HTERT RPE-1 (cell line): ENCODE results near the gene INTS11.

Experiments used
- in situ Hi-C: fragments of 300-500 bp; cut with MboI; formaldehyde crosslinking; loops from 4 replicates; pipeline ENCODE4 v1.14.3; 2020; ENCODE audit warnings: low sequenced_read_pairs

Gene INTS11

DNA sequence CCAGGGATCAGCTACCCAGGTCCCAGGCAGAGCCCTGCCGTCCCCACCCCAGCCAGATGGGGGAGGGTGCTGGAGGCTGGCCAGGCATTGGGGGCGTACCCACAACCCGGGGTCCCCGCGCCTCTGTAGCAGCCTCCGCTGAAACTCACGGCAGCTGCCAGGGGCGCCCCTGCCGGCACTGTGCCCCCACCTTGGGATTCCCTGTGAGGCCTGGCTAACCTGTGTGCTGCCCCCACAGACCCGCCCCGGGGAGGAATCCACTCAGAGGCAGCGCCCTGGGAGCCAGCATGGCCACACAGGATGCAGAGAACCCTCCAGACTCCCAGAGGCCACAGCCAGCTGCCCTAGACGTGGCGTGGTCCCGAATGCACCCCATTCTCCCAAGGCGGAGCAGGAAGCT is 20.9 kb upstream of the INTS11 start:
- in situ Hi-C loops: no loop called here

DNA sequence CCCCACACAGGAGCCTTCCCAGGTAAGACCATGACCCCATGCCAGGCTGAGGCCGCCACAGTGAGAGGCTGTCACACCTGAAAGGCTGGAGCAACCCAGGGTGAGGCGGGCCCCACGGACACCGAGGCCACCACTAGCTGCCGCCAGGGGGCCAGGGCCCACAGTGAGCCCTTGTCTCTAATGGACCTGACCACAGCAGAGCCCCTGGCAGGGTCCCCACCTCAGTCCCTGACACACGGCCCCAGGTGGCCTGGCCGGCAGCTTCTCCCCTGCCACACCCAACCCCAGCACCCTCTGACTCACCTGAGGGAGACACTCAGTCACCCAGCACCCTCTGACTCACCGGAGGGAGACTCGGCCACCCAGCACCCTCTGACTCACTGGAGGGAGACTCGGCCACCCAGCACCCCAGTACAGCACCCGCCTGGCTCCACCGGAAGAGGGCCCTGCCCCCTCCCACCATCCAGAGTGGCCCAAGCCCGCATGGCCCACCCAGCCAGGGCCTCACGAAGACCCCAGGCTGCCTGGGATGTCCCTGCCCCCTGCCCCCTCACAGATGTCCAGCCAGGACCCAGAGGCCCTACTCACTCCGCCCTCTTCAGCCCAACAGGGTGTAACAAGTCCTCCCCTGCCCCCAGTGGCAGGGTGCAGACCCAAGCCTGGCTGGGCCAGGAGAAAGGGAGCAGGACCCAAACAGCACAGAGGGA is 20.3 kb upstream of the INTS11 start:
- in situ Hi-C loops: no loop called here

DNA sequence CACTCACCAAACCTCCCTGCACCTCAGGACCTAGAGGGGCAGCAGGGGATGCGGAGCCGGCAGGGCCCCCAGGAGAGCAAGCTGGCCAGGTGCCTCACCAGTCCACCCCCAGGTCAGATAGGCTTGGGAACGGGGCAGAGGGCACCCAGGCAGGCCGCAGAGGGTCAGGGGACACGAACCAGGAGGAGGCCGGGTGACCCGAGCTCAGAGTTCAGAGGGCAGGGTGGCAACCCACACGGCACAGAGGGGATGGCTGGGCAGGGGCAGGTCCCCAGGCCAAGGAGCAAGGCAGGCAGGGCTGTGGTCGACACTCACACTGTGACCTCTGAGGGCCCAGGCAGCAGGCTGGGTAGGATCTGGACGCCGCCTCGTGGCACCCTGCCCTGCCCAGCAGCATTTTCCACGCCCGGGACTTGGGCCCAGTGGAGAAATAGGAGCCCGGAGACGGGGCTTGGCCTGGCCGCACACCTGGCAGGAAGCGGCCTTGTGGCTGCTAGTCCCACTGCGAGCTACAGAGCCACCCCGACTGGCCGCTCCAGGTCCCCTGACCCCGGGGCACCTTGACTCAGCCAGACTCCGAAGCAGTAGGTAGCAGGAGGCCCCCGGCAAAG is 19.5 kb upstream of the INTS11 start:
- in situ Hi-C loops: no loop called here

DNA sequence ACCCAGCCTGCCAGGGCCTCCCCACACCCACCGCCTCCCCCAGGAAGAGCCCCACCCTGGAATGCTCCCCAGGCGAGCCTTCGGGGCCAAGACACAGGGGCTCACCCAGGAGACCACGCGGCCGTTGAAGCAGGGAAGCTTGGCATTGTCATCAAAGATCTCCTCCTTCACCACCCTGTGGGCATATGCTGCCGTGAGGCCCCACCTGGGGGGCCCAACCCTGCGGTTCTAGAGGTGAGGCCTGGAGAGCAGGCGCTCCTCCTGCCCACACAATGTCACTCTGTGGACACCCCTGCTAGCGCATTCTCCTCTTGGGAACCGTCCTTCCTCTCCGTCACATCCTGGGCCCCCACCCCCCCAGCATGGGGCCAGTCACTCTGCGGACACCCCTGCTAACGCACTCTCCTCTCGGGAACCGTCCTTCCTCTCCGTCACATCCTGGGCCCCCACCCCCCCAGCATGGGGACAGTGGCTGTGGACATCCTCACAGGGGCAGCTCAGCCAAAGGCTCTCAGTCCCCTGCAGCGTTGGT is 18.2 kb upstream of the INTS11 start:
- in situ Hi-C loops: no loop called here

DNA sequence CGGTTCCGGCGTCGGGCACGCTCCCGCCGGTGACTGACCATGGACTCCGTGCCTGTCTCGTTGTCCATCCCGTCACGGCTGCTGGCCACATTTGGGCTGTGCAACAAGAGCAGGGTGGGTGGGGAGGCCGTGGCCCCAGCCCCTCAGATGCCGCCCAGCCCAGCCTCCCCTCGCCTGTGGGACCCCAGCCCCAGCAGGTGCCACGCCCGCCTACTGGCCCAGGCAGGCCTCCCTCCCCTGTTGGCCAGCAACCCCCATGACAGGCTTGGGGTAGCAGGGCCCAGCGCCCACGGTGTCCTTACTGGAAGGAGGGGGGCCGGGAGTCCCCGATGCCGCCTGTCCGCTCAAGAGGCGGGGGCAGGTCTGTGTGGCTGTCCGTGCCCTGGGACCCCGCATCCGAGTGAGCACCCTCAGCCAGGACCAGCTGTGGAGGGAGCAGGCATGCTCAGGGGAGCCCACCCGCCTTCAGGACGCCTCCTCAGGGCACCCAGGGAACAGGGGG is 17.7 kb upstream of the INTS11 start:
- in situ Hi-C loops: no loop called here

DNA sequence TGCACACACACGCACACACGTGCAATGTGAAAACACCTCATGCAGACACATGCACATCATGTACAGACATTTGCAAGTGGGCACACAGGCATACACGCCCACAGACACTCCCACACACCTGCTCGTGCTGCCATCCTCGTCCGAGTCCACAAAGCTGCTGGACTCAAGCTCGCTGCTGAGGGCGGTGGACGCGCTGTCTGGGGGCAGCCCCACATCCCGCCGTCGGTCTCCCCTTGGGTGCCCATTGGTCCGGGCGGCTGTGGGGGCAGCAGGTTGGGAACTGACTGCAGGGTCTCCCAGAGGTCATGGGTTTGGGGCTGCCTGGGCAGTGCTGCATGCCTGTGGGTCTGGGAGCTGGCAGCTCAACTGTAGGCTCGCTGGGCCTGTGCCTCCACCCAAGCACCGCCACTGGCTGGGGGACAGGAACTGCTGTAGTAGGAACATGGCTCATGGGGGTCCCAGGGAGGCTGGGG is 17.1 kb upstream of the INTS11 start:
- in situ Hi-C loops: no loop called here

DNA sequence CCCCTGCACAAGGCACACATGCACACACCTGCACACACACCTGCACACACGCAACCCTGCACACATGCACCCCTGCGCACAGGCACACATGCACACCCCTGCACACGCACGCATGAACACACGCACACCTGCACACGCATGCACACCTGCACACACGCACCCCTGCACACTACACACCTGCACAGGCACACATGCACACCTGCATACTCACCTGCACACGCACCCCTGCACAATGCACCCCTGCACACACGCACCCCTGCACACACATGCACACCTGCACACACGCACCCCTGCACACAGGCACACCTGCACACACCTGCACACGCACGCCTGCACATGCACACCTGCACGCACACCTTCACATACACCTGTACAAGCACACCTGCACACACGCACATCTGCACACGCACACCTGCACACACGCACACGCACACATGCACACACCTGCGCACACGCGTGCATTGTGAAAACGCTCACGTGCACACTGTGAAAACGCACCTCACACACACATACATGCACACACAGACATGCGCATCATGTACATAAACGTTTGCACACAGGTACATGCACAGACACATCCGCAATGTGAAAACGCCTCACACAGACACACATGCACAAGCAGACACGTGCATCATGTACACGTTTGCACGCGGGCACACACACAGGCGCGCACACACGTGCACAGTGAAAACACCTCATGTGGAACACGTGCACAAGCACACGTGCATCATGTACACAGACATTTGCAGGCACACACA is 16.5 kb upstream of the INTS11 start:
- in situ Hi-C loops: no loop called here

DNA sequence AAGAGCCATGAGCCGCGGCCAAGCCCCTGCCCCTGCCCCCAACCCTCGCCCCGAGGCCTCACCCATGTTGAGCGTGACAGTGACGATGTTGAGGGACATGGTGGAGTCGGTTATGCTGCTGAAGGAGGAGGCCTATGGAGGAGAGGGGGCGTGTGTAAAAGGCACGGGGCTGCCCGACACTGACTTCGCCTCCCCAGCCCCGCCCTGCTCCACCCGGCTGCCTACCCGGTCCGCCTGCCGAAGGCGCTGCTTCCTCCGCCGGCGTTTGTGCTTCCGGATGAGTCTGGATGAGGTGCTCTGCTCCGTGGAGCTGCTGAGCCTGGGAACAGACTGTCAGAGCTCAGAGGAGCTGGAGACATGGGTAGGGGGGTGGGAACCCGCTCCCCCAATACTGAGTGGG is 15.7 kb upstream of the INTS11 start:
- in situ Hi-C loops: no loop called here

DNA sequence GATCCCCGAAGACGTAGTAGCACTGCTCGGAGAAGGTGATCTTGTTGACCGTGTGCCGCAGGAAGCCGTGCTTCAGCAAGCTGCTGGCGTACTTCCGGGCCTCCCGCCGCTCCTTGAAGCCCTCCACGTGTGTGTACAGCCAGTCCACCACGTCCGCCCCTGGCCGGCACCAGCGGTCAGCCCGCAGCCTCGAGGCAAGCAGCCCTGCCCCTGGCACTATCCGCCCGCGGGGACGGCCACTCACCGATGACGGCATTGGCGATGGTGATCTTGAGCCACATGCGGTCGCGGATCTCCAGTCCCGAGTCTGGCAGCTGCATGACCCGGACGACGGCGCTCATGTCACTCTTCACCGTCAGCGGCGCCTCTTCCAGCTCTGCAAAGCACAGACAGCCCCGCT is 13.8 kb upstream of the INTS11 start:
- in situ Hi-C loops: no loop called here

DNA sequence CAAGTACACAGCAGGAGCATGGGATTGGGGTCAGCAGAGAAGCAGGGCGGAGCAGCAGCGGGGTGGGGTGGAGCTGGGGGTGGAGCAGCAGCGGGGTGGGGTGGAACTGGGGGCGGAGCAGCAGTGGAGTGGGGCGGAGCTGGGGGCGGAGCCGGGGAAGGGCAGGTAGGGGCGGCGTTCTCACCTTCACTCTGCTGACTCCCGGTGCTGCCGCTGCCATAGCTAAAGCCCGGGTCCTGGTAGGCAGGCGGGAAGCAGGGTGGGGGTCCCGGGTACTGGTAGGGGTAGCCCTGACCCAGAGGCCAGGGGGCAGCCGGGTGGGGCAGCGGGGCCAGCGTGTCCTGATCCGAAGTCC is 13.3 kb upstream of the INTS11 start:
- in situ Hi-C loops: no loop called here

DNA sequence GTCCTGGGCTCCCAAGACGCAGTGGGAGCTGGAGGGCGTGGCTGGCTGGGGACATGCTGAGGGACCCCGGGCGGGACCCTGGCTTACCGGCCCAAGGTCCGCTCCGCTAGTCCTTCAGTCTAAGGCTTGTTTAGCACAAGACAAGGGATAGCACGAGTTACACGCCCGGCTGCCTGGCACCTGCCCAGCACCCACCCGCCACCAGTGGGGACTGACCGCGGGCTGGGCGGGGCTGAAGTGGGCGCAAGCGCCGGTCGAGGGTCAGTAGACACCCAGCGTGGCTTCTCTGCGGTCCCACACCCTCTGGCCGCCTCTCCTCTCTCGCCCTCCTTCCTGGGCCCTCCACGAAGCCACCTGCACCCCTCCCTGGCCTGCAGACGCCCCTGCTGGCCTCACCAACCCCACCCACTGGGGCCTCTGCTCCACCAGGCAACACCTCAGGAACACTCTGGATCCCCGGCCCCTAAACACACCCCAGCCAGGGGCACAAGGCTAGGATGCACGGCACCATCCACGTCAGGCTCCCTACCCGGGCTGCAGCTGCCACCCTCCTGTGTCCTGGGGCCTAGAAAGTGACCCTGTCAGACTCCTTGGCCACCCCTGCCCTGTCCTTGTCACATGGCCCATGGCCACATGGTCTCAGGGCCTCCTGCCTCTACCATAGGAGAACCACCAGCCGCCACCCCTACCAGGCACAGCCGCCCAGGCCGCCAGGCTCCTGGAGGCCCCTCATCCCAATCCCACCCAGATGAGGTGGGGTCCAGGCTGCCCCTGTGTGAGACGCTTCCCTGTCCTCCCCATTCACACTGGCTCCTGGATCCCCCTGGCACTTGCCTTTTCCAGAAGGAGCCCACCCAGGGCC is 12.7 kb upstream of the INTS11 start:
- in situ Hi-C loops: no loop called here

DNA sequence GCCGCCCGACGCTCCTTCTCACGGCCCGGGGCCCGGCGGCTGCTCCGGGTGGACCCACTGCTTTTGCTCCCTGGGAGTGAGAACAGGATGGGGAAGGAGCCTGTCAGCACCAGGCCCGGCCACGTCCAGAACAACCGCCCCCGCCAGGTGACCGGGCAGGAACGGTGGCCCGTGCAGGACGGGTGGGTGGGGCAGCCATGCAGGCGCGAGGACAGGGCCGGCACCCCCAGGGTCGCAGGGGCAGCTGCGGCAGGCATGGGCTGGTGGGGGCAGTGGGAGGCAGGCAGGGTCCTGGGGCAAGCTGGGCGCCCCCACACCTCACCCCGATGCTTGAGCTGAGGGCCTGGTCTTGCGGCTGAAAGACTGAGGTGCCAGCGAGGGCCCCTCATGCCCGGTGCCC is 12.0 kb upstream of the INTS11 start:
- in situ Hi-C loops: no loop called here

DNA sequence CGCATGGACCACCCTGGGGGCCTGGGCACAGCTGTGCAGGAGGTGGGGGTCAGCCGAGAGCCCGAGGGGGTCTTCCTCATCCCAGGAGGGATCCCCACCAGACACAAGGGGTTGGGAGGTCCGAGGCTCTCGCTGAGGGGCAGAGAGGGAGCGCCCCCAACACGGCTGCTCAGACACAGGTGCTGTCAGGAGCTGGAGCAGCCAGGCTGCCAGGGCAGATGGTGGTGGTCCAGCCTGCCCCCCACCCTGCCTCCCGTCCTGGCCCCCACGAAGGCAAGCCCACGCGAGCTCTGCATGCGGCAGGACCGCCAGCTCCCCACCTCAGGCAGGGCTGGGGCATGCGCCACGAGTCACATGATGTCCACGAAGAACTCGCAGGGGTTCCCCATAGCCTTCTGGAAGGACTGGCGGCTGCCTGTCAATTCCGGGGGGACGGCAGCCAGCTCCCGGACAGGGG is 11.4 kb upstream of the INTS11 start:
- in situ Hi-C loops: no loop called here

DNA sequence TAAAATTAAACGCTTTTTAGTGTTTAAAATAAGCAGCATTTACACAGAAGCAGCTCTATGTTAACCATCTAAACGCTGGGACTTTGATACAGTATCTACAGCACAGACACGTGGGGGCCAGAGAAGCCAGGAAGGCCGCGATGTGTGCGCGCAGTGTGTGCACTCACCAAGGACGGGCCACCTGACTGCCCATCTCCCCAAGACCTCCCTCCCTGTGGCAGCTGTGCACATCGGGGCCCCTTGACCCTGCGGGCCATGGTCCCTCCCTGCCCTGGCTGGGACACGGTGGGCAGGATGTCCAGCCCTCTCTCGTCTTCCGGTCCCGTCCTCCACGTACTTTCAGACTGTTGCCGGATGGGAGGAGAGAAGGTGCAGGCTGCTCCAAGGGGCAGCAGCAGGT is 10.8 kb upstream of the INTS11 start:
- in situ Hi-C loops: no loop called here

DNA sequence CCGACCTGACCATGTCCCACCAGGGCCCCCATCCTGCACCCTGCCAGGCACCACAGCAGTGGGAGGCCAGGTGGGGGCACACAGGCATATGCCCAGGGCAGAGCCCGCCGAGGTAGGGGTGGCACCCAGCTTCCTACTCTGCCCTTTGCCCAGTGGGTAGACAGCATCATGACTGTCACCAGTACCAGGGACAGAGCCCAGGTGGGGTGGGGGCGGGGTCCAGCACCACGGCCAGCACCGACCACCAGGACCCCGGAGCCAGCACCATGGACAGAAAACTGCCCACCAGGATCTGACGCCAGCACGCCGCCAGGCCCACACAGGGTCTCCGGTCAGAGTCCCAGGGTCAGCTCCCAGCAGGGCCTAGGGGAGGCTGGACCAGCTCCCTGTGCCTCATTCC is 10.4 kb upstream of the INTS11 start:
- in situ Hi-C loops: no loop called here

DNA sequence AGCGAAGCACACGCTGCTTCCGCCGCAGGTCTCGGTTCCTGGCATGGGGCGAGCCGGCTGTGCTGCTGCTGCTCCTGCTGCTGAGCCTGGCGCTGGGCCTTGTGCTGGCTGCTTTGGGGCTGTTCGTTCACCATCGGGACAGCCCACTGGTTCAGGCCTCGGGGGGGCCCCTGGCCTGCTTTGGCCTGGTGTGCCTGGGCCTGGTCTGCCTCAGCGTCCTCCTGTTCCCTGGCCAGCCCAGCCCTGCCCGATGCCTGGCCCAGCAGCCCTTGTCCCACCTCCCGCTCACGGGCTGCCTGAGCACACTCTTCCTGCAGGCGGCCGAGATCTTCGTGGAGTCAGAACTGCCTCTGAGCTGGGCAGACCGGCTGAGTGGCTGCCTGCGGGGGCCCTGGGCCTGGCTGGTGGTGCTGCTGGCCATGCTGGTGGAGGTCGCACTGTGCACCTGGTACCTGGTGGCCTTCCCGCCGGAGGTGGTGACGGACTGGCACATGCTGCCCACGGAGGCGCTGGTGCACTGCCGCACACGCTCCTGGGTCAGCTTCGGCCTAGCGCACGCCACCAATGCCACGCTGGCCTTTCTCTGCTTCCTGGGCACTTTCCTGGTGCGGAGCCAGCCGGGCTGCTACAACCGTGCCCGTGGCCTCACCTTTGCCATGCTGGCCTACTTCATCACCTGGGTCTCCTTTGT is 9.2 kb upstream of the INTS11 start:
- in situ Hi-C loops: no loop called here

DNA sequence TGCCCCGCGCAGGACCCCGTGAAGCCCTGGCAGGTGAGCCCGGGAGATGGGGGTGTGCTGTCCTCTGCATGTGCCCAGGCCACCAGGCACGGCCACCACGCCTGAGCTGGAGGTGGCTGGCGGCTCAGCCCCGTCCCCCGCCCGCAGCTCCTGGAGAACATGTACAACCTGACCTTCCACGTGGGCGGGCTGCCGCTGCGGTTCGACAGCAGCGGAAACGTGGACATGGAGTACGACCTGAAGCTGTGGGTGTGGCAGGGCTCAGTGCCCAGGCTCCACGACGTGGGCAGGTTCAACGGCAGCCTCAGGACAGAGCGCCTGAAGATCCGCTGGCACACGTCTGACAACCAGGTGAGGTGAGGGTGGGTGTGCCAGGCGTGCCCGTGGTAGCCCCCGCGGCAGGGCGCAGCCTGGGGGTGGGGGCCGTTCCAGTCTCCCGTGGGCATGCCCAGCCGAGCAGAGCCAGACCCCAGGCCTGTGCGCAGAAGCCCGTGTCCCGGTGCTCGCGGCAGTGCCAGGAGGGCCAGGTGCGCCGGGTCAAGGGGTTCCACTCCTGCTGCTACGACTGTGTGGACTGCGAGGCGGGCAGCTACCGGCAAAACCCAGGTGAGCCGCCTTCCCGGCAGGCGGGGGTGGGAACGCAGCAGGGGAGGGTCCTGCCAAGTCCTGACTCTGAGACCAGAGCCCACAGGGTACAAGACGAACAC is 8.5 kb upstream of the INTS11 start:
- in situ Hi-C loops: no loop called here

DNA sequence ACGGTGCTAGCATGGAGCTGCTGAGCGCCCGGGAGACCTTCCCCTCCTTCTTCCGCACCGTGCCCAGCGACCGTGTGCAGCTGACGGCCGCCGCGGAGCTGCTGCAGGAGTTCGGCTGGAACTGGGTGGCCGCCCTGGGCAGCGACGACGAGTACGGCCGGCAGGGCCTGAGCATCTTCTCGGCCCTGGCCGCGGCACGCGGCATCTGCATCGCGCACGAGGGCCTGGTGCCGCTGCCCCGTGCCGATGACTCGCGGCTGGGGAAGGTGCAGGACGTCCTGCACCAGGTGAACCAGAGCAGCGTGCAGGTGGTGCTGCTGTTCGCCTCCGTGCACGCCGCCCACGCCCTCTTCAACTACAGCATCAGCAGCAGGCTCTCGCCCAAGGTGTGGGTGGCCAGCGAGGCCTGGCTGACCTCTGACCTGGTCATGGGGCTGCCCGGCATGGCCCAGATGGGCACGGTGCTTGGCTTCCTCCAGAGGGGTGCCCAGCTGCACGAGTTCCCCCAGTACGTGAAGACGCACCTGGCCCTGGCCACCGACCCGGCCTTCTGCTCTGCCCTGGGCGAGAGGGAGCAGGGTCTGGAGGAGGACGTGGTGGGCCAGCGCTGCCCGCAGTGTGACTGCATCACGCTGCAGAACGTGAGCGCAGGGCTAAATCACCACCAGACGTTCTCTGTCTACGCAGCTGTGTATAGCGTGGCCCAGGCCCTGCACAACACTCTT is 7.7 kb upstream of the INTS11 start:
- in situ Hi-C loops: no loop called here
